HL-60 (cell line): Measurements from ENCODE around the gene CYP4F22.

Experiments used
- DNase-seq, 2 experiments: peaks; one replicate each; pipeline ENCODE4 v3.0.0-alpha.2; 2010 to 2020; ENCODE audit warnings: low read depth in 1 of 2, low spot score in 1 of 2
- H3K27ac ChIP-seq: fragments of 250-450 bp; sonication (Bioruptor Pico); replicated peaks from 2 replicates; pipeline ENCODE4 v1.5.1; 2020; ENCODE audit warnings: mild to moderate bottlenecking, moderate library complexity
- H3K27me3 ChIP-seq: fragments of 250-450 bp; sonication (Bioruptor Pico); 2 replicates; pipeline ENCODE4 v1.5.1; 2021; ENCODE audit warnings: mild to moderate bottlenecking, moderate library complexity; ENCODE audit not compliant: insufficient read depth, poor library complexity, severe bottlenecking
- H3K4me3 ChIP-seq: replicated peaks from 2 replicates; pipeline ENCODE4 v1.5.1; 2011; ENCODE audit warnings: mild to moderate bottlenecking, control low read depth, low read length; ENCODE audit not compliant: insufficient read depth
- GABPA ChIP-seq: IDR thresholded peaks from 2 replicates; pipeline ENCODE4 v1.6.1; 2012; ENCODE audit warnings: low read depth
- POLR2AphosphoS5 ChIP-seq: IDR thresholded peaks from 2 replicates; pipeline ENCODE4 v1.6.1; 2012; ENCODE audit warnings: low read depth
- SPI1 ChIP-seq: IDR thresholded peaks from 2 replicates; pipeline ENCODE4 v1.6.1; 2012; ENCODE audit warnings: low read depth, mild to moderate bottlenecking, borderline replicate concordance
- TF ChIP-seq, protein P1 (sequence below): IDR thresholded peaks from one replicate; pipeline ENCODE4 v1.5.1; 2011; ENCODE audit warnings: low read length, control low read depth, inconsistent platforms; ENCODE audit not compliant: insufficient read depth
- TF ChIP-seq, protein P2 (sequence below): IDR thresholded peaks from 2 replicates; pipeline ENCODE4 v1.6.1; 2012; ENCODE audit warnings: low read depth; ENCODE audit not compliant: insufficient replicate concordance

The CYP4F22 gene

DNA sequence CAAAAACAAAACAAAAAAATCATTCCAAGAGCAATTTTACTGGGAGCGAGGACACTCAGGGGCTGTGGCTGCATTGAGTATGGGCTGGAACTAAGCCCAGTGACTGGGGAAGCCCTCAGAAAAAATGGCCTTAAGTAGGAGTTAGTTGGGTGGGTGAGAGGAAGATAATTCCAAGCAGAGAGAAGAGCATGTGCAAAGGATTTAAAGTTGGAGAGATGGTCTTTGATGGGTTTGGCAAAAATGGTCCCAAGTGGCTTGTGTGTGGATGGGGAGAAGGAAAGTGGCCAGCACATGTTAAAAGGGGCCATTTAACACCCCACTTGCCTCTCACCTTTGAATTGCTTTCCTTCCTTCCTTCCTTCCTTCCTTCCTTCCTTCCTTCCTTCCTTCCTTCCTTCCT, 6.7 kb upstream of the CYP4F22 start:
- DNase-seq = no peak
- H3K27ac ChIP-seq = no peak overlapping the region
- no peak overlapping the region for H3K4me3 ChIP-seq
- no peaks in the 10 kb centered on the region for H3K27me3 ChIP-seq
- TF ChIP-seq SPI1 (no peak), GABPA (no peak), POLR2AphosphoS5 (no peak)
- TF ChIP-seq, protein P1, sequence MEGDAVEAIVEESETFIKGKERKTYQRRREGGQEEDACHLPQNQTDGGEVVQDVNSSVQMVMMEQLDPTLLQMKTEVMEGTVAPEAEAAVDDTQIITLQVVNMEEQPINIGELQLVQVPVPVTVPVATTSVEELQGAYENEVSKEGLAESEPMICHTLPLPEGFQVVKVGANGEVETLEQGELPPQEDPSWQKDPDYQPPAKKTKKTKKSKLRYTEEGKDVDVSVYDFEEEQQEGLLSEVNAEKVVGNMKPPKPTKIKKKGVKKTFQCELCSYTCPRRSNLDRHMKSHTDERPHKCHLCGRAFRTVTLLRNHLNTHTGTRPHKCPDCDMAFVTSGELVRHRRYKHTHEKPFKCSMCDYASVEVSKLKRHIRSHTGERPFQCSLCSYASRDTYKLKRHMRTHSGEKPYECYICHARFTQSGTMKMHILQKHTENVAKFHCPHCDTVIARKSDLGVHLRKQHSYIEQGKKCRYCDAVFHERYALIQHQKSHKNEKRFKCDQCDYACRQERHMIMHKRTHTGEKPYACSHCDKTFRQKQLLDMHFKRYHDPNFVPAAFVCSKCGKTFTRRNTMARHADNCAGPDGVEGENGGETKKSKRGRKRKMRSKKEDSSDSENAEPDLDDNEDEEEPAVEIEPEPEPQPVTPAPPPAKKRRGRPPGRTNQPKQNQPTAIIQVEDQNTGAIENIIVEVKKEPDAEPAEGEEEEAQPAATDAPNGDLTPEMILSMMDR = no peak
- TF ChIP-seq, protein P2, sequence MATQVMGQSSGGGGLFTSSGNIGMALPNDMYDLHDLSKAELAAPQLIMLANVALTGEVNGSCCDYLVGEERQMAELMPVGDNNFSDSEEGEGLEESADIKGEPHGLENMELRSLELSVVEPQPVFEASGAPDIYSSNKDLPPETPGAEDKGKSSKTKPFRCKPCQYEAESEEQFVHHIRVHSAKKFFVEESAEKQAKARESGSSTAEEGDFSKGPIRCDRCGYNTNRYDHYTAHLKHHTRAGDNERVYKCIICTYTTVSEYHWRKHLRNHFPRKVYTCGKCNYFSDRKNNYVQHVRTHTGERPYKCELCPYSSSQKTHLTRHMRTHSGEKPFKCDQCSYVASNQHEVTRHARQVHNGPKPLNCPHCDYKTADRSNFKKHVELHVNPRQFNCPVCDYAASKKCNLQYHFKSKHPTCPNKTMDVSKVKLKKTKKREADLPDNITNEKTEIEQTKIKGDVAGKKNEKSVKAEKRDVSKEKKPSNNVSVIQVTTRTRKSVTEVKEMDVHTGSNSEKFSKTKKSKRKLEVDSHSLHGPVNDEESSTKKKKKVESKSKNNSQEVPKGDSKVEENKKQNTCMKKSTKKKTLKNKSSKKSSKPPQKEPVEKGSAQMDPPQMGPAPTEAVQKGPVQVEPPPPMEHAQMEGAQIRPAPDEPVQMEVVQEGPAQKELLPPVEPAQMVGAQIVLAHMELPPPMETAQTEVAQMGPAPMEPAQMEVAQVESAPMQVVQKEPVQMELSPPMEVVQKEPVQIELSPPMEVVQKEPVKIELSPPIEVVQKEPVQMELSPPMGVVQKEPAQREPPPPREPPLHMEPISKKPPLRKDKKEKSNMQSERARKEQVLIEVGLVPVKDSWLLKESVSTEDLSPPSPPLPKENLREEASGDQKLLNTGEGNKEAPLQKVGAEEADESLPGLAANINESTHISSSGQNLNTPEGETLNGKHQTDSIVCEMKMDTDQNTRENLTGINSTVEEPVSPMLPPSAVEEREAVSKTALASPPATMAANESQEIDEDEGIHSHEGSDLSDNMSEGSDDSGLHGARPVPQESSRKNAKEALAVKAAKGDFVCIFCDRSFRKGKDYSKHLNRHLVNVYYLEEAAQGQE = no peak

DNA sequence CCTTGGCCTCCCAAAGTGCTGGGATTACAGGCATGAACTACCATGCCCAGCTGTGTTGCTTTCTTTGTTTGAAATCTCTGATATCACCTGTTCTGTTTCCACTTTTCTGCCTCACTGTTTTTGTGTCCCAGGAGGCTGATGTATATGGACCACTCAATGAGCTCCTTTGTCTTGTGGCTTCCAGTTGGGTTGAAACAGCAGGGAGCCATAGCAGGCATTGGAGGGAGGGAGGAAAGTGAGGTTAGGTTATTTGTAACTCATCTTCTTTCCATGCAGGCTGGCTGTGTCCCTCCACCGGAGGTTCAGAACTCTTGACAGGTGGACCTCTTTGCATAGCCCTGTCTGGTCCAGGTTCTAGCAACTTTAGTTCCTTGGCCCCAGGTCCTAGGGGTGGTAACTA, 6.1 kb upstream of the CYP4F22 start:
- TF ChIP-seq, protein P1 = no peak
- TF ChIP-seq SPI1 = no peak
- no peak for TF ChIP-seq POLR2AphosphoS5
- TF ChIP-seq, protein P2 = no peak
- H3K27me3 ChIP-seq = peaks cover 3% of the 10 kb centered on the region
- no peak overlapping the region for H3K27ac ChIP-seq
- no peak for DNase-seq
- H3K4me3 ChIP-seq = no peak overlapping the region

DNA sequence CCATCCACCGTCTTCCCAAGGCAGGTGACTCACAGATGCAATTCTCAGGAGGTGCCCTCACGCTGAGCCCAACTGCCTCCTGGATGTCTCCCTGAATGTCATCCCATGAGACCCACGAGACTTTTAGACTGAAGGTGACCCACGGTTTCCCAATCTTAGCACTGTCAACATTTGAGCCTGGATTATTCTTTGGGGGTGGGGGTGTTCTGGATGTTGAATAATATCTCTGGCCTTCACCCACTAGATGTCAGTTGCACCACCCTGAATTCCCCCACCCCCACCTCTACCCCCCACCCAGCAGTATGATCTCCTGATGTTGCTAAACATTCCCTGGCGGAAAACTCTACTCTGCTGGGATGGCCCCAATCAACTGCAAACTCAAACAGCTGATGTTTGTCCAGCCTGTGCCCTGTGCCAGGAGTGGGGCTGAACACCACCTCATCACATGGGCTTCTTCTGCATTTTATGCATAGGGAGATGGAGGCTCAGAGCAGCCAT, 2.2 kb upstream of the CYP4F22 start:
- DNase-seq = no peak
- H3K4me3 ChIP-seq = no peak overlapping the region
- no peak for TF ChIP-seq POLR2AphosphoS5
- TF ChIP-seq GABPA = no peak
- TF ChIP-seq, protein P1 = no peak
- TF ChIP-seq, protein P2 = no peak
- TF ChIP-seq SPI1 = no peak
- peaks cover 18% of the 10 kb centered on the region for H3K27me3 ChIP-seq
- no peak overlapping the region for H3K27ac ChIP-seq
